Measurements from ENCODE around the gene CCDC12.
A peak's percentile ranks its signal among the peaks of the same experiment; 100 is the strongest.
"Not testable (repeated sequence)": the region's sequence is repeated elsewhere in the genome, so short reads cannot be mapped to it uniquely, and the experiment has no call there.

CCDC12 gene

GRCh38 chr3:46965151-46965550 is 11.4 kb downstream of the CCDC12 start:
- no peaks in the 10 kb centered on the region; the same call in 1 of the 2 replicates for H3F3A ChIP-seq (ENCODE audit: insufficient read depth)
- no peaks in the 10 kb centered on the region for H3K27me3 ChIP-seq (ENCODE audit: low read length)
- H3K27ac ChIP-seq (ENCODE audit: low read depth, low read length), result peak overlapping the region; percentile 19; the same call in 1 of the 2 replicates
- H3K9ac ChIP-seq (ENCODE audit: low read length), result no peak overlapping the region
- 0 out of 2 replicates have a peak, but pooled peaks cover 3% of the 10 kb centered on the region for H3K36me3 ChIP-seq (ENCODE audit: low read length)
- TF ChIP-seq EZH2phosphoT487 (conservative IDR thresholded peaks at IDR 0.05; ENCODE audit: low read length), result no peak
- no peak for TF ChIP-seq CTCF (IDR thresholded peaks at IDR 0.05; ENCODE audit: insufficient read depth, low read length, poor library complexity, severe bottlenecking)
- peaks cover 87% of the 10 kb centered on the region for H3K79me2 ChIP-seq (ENCODE audit: insufficient read depth, low read length)
- no peak overlapping the region for H2AFZ ChIP-seq (ENCODE audit: low read depth, low read length, severe bottlenecking)
- no peaks in the 10 kb centered on the region for H3K9me2 ChIP-seq (replicated peaks; ENCODE audit: insufficient read depth, low read length)
- H4K20me1 ChIP-seq (ENCODE audit: low read depth, low read length), result peaks cover 29% of the 10 kb centered on the region; the same call in 1 of the 2 replicates
- peak overlapping the region; percentile 23 for H3K4me2 ChIP-seq (ENCODE audit: low read depth, low read length, poor library complexity, severe bottlenecking)
- no peak overlapping the region for H3K4me3 ChIP-seq (ENCODE audit: insufficient read depth, low read length, poor library complexity, severe bottlenecking)
- no peaks in the 10 kb centered on the region for H3K9me3 ChIP-seq (ENCODE audit: insufficient read depth, low read length)

DNA sequence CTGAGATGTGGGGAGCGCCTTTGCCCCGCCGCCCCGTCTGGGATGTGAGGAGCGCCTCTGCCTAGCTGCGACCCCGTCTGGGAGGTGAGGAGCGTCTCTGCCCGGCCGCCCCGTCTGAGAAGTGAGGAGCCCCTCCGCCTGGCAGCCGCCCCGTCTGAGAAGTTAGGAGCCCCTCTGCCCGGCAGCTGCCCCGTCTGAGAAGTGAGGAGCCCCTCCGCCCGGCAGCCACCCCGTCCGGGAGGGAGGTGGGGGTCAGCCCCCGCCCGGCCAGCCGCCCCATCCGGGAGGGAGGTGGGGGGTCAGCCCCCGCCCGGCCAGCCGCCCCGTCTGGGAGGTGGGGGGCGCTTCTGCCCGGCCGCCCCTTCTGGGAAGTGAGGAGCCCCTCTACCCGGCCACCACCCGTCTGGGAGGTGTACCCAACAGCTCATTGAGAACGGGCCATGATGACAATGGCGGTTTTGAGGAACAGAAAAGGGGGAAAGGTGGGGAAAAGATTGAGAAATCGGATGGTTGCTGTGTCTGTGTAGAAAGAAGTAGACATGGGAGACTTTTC is 12.4 kb downstream of the CCDC12 start:
- H3K9ac ChIP-seq (ENCODE audit: low read length); H3F3A ChIP-seq (ENCODE audit: insufficient read depth); H3K9me2 ChIP-seq (replicated peaks; ENCODE audit: insufficient read depth, low read length); H3K36me3 ChIP-seq (ENCODE audit: low read length); H2AFZ ChIP-seq (ENCODE audit: low read depth, low read length, severe bottlenecking); H3K27ac ChIP-seq (ENCODE audit: low read depth, low read length); H3K27me3 ChIP-seq (ENCODE audit: low read length); H3K9me3 ChIP-seq (ENCODE audit: insufficient read depth, low read length); H3K4me3 ChIP-seq (ENCODE audit: insufficient read depth, low read length, poor library complexity, severe bottlenecking); H3K4me2 ChIP-seq (ENCODE audit: low read depth, low read length, poor library complexity, severe bottlenecking): not testable (repeated sequence)
- Histone ChIP-seq H3K79me2 (ENCODE audit: insufficient read depth, low read length) (peaks cover 87% of the 10 kb centered on the region), H4K20me1 (ENCODE audit: low read depth, low read length) (peaks cover 24% of the 10 kb centered on the region; the same call in 1 of the 2 replicates)

- Histone ChIP-seq H3K9me3 (ENCODE audit: insufficient read depth, low read length) (no peaks in the 10 kb centered on the region), H4K20me1 (ENCODE audit: low read depth, low read length) (peaks cover 18% of the 10 kb centered on the region; the same call in 1 of the 2 replicates), H3K4me2 (ENCODE audit: low read depth, low read length, poor library complexity, severe bottlenecking) (no peak overlapping the region), H3K4me3 (ENCODE audit: insufficient read depth, low read length, poor library complexity, severe bottlenecking) (no peak overlapping the region), H2AFZ (ENCODE audit: low read depth, low read length, severe bottlenecking) (no peak overlapping the region), H3K36me3 (ENCODE audit: low read length) (no peaks in the 10 kb centered on the region), H3K9ac (ENCODE audit: low read length) (no peak overlapping the region), H3K27ac (ENCODE audit: low read depth, low read length) (no peak overlapping the region), H3K27me3 (ENCODE audit: low read length) (no peaks in the 10 kb centered on the region), H3K79me2 (ENCODE audit: insufficient read depth, low read length) (peaks cover 87% of the 10 kb centered on the region), H3K9me2 (replicated peaks; ENCODE audit: insufficient read depth, low read length) (no peaks in the 10 kb centered on the region), H3F3A (ENCODE audit: insufficient read depth) (no peaks in the 10 kb centered on the region; the same call in 1 of the 2 replicates)
- TF ChIP-seq CTCF (IDR thresholded peaks at IDR 0.05; ENCODE audit: insufficient read depth, low read length, poor library complexity, severe bottlenecking) (no peak), EZH2phosphoT487 (conservative IDR thresholded peaks at IDR 0.05; ENCODE audit: low read length) (no peak)
Observed at GRCh38 chr3:46962990-46963389, 13.6 kb downstream of the CCDC12 start.

GRCh38 chr3:46962427-46962826 is 14.1 kb downstream of the CCDC12 start:
- H3K36me3 ChIP-seq (ENCODE audit: low read length), result no peaks in the 10 kb centered on the region
- H3K9me2 ChIP-seq (replicated peaks; ENCODE audit: insufficient read depth, low read length), result no peaks in the 10 kb centered on the region
- H3K9me3 ChIP-seq (ENCODE audit: insufficient read depth, low read length), result no peaks in the 10 kb centered on the region
- H3K79me2 ChIP-seq (ENCODE audit: insufficient read depth, low read length), result peaks cover 87% of the 10 kb centered on the region
- H3K9ac ChIP-seq (ENCODE audit: low read length), result no peak overlapping the region
- no peak overlapping the region for H3K27ac ChIP-seq (ENCODE audit: low read depth, low read length)
- no peak overlapping the region for H3K4me2 ChIP-seq (ENCODE audit: low read depth, low read length, poor library complexity, severe bottlenecking)
- no peak for TF ChIP-seq EZH2phosphoT487 (conservative IDR thresholded peaks at IDR 0.05; ENCODE audit: low read length)
- TF ChIP-seq CTCF (IDR thresholded peaks at IDR 0.05; ENCODE audit: insufficient read depth, low read length, poor library complexity, severe bottlenecking), result no peak
- no peak overlapping the region for H3K4me3 ChIP-seq (ENCODE audit: insufficient read depth, low read length, poor library complexity, severe bottlenecking)
- no peaks in the 10 kb centered on the region for H3K27me3 ChIP-seq (ENCODE audit: low read length)
- no peak overlapping the region for H2AFZ ChIP-seq (ENCODE audit: low read depth, low read length, severe bottlenecking)
- peaks cover 18% of the 10 kb centered on the region; the same call in 1 of the 2 replicates for H4K20me1 ChIP-seq (ENCODE audit: low read depth, low read length)
- H3F3A ChIP-seq (ENCODE audit: insufficient read depth), result no peaks in the 10 kb centered on the region; the same call in 1 of the 2 replicates

Measured in SU-DHL-6 (cell line).